HG03469 (cell line): ENCODE measurements around the gene PSMB4.
"Not testable (repeated sequence)": the region's sequence is repeated elsewhere in the genome, so short reads cannot be mapped to it uniquely, and the experiment has no call there.

Experiments used
- ATAC-seq: cut with Tn5 transposase; IDR thresholded peaks from one replicate; pipeline ENCODE4 v1.9.1; 2021; ENCODE audit warnings: mild to moderate bottlenecking, moderate library complexity, moderate number of reproducible peaks; ENCODE audit not compliant: unreplicated experiment

The PSMB4 gene

DNA sequence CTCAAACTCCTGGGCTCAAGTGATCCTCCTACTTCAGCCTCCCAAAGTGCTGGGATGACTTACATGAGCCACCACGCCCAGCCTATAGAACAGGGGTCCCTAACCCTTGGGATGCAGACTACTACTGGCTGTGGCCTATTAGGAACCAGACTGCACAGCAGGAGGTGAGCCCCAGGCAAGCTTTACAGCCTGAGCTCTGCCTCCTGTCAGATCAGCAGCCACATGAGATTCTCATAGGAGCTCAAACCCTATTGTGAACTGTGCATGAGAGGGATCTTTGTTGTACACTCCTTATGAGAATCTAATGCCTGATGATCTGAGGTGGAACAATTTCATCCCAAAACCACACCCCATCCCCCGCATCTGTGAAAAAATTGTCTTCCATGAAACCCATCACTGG is 13.4 kb upstream of the PSMB4 start:
- ATAC-seq: no peak

DNA sequence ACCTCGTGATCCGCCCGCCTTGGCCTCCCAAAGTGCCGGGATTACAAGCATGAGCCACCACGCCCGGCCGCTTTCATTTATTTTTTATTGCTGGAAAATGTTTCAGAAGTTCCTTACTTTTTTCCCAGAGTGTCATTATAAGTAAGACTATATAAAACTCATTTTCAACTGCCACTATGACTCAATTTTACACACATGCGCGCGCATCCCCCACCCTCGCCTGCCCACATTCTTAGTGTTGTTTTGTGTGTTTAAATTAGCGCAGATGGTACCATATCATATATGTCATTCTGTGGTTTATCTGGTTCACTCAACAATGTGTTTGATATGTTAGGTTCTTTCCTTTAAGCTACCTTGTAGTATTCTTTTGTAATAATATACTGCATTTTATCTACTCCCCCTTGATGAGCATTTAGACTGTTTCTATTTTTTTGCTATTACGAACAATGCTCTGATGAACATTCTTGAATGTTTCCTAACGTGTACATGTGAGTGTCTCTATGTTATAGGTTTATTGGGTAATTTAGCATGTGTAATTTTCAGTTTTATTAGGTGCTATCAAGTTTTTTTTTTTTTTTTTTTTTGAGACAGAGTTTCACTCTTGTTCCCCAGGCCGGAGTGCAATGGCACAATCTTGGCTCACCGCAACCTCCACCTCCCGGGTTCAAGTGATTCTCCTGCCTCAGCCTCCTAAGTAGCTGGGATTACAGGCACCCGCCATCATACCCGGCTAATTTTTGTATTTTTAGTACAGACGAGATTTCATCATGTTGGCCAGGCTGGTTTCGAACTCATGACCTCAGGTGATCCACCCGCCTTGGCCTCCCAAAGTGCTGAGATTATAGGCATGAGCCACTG is 8.9 kb upstream of the PSMB4 start:
- not testable (repeated sequence) for ATAC-seq

DNA sequence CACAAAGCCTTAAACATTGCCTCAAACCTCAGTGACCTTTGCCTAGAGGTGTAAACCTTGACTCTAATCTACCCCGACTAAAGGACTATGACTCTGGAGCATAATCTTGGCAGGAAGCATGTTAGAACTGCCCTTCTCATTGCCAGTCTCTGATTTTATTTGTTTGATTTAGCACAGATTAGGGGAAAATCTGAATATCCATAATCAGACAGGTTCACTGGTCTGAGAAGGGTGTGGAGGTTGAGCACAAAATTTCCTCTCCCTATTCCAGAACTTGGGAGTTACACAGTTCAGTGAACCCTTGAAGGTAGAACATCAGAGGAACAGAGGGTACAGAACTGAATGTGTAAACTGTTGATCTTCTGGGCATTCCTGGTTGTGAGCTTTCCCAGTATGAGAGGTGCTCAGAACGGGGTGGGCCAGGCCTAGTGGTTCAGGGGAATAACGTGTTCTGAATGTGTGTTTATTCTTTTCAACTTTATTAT is 8.3 kb upstream of the PSMB4 start:
- ATAC-seq: no peak

DNA sequence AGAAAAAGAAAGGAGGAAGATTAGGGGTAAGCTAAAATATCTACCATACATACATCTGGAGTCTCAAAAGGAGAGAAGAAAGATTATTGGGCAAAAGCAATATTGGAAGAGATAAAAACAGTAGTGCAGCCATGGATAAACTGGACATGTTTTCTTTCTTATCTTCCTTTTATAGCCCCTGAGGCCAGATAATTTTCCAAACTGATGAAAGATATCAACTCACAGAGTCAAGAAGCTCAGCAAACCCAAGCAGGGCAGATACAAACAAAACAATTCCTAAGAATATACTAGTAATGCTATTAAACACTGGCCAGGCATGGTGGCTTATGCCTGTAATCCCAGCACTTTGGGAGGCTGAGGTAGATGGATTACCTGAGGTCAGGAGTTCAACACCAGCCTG is 5.8 kb upstream of the PSMB4 start:
- no peak for ATAC-seq

DNA sequence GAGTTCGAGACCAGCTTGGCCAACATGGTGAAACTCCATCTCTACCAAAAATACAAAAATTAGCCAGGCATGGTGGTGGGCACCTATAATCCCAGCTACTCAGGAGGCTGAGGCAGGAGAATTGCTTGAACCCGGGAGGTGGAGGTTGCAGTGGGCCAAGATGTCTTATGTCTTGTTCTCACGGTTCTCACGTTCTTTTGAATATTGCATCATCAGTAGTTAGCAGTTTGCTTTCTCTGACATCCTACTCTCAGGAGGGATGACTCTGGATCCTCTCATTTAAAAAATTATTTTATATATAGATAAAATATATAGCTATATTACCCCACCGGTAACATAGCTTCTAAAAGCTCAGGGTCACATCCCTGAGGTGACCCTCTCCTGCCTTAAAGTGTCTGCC is 3.1 kb upstream of the PSMB4 start:
- not testable (repeated sequence) for ATAC-seq

DNA sequence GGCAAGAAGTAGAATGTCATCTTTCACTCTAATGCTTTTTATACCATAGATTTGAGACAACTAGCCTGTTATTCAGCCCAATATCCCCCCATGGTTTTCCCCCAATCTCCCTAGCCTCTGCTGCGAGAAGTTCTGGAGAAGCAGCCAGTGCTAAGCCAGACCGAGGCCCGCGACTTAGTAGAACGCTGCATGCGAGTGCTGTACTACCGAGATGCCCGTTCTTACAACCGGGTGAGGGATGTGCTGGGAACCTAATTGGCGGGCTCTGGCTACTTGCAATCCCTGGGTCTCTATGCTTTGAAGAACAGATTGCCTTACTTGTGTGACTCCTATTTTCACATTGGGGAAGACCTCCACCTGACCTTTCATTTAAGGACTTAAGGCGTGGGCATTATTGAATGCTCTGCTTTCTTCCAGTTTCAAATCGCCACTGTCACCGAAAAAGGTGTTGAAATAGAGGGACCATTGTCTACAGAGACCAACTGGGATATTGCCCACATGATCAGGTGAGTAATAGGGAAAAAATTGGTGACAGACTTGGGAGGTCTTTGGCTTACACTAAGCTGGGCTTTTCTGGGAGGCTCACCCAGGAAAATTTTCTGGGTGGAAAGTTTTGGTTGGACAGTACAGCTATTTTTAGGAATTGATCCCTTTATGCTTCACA is 1.9 kb downstream of the PSMB4 start:
- ATAC-seq: no peak

DNA sequence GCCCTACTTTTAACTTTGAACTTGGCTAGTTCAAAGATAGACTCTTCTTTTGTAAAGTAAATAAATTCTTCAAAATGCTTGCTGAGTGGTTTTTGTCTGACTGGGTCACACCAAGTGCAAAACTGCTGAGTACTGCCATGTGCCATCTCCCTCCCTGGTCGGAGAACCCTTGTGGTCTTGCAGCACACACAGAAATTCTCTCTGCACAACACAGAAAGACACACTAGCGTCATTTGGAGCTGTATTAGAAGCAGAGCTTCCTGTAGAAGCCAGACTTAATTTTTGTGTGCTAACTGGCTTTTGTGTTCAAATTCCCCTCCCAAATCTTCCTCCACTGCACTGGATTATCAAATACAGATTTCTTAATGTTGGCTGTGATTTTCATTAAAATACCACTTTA is 2.5 kb downstream of the PSMB4 start:
- no peak for ATAC-seq

DNA sequence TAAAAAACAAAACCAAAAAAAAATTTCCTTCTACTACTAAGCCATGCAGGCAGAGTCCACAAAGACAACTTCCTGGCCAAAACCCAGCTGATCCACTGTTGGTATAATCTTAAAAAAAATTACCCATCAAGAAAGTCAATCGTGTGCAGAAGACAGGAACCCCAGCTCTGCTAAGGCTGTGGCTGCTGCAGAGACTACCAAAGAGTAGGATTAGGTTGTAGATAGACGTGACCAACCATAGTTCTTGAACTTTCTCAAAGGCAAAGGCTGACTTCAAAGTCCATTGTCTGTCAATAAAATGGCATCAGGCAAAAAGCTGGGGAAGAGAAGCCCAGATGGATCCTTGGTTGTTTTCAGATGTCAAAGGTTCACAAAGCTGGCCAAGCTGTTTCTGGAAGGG is 3.4 kb downstream of the PSMB4 start:
- no peak for ATAC-seq

DNA sequence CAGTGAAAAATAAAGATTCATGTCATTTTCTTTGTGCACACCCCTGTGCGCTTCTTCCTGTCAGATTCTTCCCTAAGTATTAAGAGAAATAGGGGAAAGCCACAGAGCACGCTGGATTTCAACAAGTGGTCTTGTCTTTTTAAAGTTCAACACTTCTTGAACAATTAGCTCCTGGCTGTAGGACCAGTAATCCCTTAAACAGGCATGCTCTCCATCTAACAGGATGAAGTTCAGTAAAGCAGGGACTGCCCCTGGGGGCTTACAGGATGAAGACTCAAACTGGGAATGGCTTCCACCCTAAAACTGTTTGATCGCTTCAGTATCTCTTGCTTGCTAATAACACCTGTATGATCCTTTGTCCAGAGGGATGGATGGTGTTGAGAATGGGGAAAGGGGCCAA is 4.2 kb downstream of the PSMB4 start:
- no peak for ATAC-seq

DNA sequence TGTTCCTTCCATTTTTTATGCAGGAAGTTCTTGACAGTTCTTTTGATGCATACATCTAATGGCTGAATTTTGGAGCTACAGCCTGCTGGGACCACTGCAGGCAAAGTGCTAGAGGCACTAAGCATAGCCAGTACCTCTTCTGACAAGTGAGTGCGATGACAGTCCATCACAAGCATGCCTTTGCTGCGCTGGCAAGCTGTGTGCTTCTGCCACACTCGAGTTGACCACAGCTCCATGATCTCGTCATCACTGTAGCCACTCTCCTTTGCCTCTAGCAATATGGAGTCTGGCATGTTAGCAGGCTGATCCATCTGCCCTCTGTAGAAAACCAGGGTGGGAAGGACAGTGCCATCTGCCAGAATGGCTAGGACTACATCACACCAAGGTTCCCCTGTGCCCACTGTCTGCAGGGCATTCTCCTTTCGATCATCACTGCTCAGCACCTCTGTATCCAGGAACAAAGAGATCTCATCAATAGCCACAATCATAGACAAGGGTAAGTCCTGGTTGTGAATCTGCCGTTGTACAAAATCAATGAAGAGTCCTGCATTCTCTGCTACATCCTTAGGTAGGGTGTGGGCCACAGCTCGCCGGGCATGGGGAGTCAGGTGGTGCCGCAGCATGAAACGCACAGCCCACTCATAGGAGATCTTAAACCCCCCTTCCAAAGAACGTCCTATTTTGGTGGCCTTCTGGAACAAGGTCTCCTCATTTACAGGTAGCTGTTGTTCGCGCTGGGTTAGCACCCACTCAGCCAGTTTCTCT is 6.0 kb downstream of the PSMB4 start:
- ATAC-seq: no peak

DNA sequence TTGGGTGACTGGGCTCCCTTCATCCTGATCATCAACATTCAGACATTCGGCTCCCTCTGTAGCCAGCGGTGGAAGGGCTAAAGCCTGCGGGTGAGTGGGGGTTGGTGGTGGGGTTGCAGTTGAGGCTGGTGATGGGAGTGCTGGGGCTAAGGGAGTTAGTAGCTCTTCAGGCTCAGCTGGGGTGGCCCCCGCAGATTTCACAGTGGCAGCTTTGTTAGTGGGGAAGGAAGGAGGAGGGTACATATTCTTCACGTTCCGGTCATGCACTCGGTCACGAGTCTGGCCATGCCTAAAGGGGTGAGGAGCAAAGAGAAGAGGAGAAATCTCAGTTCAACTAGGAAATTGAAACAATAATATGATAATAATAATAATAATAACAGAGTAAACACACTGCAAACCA is 6.8 kb downstream of the PSMB4 start:
- no peak for ATAC-seq

DNA sequence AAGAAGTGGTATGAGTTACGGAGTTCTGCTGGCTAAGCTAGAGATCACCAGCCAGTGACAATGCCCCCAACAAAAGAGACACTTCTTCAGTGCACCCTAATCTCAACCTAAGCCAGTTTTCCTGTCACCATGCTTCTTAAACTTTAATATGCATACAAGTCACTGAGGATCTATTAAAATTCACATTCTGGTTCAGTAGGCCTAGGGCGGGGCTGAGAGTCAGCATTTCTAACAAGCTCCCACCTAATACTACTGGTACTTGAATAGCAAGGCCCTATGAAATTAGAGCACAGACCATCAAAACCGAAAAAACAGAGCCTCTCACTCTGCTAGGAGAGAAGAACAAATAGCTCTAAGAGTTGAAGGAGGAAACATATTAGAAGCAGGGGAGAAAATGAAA is 7.9 kb downstream of the PSMB4 start:
- no peak for ATAC-seq

DNA sequence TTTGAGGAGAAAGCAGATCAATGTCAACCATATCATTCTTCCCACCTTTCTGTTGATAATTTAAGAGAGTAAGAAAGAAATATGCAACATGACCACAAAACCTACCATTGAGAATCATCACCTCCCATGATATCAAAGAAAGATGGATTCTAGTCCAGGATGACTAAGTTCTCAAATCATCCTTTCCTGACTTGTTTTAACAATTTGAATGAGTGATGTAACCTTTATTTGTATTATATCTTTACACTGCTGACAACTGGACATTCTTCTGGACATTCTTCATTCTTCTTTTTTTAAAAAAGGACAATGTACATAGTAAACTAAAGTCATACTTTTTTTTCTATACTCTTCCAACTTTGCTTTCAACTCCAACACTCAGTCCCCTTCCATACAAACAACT is 9.5 kb downstream of the PSMB4 start:
- no peak for ATAC-seq

DNA sequence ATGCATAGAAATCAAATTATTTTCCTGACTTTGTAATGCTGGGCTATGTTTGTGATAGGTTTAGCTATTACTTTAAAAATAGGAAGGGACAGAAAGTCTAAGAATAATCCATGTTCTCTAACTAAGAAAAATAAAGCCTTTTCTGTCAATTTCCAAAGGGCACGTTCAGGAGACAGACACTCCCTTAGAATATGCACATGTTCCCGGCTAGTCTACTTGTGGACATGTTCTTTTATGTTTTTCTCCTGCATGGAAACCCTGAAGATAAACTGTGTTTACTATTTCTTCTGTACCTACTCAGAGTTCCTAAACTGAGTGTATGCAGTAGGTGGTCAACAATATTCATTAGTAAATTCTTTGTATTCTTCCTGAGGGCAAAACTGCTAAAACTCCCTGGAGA is 12.5 kb downstream of the PSMB4 start:
- no peak for ATAC-seq

DNA sequence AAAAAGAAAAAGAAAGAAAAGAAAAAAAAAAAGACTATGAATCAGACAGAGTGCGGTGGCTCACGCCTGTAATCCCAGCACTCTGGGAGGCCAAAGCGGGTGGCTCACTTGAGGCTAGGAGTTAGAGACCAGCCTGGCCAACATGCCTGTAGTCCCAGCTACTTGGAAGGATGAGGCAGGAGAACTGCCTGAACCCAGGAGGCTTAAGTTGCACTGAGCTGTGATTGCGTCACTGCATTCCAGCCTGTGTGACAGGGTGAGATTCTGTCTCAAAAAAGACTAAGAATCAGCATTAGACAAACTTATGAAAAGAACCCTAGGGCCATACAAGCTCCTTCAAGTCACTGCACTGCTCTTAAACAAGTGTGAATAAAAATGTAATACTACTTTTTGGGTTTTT is 16.9 kb downstream of the PSMB4 start:
- ATAC-seq: no peak

DNA sequence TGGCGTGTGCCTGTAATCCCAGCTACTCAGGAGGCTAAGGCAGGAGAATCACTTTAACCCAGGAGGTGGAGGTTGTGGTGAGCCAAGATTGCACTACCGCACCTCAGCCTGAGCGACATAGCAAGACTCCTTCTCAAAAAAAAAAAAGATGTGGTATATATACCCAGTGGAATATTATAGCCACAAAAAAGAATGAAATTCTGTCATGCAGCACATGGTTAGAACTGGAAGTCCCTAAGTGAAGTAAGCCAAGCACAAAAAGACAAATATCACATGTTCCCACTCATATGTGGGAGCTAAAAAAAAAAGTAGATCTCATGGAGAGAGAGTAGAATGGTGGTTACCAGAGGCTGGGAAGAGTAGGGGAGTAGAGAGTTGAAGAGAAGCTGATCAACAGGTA is 18.7 kb downstream of the PSMB4 start:
- ATAC-seq: no peak

DNA sequence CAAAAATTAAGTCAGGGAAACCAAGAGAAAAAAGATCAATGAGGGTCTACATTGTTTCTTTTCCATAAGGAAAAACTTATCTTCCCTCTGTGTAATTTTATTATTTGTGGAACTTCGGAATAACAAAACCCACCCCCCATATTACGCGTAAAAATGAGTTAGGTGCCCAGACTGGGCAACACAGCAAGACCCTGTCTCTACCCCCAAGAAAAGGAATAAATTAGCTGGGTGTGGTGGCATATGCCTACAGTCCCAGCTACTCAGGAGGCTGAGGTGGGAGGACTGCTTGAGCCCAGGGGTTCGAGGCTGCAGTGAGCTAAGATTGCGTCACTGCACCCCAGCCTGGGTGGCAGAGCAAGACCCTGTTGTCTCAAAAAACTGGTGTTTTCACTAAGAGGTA is 20.4 kb downstream of the PSMB4 start:
- ATAC-seq: no peak

DNA sequence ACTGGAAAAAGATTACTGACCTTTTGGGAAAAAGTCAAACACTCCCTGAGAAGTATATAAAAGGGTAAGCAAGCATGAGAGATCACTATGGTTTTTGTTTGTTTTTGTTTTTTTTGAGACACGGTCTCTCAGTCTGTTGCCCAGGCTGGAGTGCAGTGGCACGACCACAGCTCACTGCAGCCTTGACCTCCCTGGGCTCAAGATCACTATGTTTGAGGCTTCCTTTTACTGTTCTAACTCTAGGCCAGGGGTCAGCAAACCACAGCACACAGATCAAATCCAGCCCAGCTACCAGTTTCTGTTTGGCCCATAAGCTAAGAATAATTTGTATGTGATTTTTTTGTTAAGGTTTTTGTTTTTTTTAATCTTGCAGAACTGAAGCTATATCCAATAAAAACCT is 25.7 kb downstream of the PSMB4 start:
- ATAC-seq: no peak

DNA sequence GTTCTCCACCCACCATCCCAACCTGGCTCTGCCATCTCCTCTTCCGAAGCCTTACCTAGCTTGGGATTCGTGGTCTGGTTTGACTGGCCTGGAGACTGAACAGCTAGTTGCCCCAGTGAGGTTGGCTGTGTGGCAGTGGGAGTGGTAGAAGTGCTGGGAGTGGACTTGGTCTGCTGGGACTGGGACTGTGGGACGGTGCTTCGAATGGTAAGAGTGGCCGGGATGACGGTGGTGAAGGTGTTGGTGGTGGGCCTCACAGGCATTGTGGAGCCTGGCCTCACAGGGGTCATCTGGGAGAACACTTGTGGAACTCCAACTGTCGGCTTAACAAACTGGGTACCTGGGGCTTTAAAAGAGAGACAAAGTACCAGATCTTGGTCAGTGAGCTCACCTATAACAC is 28.7 kb downstream of the PSMB4 start:
- no peak for ATAC-seq

DNA sequence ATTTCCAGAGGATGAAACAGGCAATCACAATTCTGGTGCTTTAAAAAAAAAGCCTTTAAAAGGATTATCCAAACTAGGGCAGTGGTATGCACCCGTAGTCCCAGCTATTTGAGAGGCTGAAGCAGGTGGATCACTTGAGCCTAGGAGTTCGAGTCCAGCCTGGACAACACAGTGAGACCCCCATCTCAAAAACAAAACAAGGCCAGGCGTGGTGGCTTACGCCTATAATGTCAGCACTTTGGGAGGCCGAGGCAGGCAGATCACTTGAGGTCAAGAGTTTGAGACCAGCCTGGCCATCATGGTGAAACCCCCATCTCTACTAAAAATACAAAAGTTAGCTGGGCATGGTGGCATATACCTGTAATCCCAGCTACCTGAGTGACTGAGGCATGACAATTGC is 34.5 kb downstream of the PSMB4 start:
- not testable (repeated sequence) for ATAC-seq

DNA sequence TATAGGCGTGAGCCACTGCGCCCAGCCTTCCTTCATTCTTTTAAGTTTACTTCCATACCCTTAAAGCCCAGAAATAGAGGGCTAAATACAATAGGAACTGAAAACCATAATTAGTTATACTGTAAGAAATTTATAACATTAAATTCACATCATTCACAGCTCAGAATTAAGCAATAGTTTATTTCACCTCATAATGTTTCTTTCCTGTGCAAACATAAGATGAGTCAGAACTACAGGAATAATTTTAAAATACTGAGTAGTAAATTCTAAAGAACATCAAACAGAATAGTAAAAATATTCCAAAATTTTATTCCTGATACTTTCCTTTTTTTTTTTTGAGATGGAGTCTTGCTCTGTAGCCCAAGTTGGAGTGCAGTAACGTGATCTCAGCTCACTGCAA is 35.8 kb downstream of the PSMB4 start:
- ATAC-seq: no peak

DNA sequence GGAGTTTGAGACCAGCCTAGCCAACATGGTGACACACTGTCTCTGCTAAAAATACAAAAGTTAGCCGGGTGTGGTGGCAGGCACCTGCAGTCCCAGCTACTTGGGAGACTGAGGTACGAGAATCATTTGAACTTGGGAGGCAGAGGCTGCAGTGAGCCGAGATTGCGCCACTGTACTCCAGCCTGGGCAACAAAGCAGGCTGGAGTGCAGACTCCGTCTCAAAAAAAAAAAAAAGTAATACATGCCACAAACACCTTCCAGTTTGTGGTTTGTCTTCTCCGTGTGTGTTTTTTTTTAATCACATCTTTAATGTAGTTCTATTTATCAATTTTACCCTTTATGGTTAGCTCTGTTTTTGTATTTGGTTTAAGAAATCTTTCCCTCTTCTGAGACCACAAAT is 37.6 kb downstream of the PSMB4 start:
- no peak for ATAC-seq
